ENCODE measurements around the gene TRAF1. TPM values are rescaled to one million over a fixed set of nuclear protein-coding genes. Genes with fewer than 3 reads are reported as not detected.

TRAF1 gene
- total and polyA plus RNA-seq, 4 experiments from 2014 or later = 7.8 to 181 (median 94.3) TPM

DNA sequence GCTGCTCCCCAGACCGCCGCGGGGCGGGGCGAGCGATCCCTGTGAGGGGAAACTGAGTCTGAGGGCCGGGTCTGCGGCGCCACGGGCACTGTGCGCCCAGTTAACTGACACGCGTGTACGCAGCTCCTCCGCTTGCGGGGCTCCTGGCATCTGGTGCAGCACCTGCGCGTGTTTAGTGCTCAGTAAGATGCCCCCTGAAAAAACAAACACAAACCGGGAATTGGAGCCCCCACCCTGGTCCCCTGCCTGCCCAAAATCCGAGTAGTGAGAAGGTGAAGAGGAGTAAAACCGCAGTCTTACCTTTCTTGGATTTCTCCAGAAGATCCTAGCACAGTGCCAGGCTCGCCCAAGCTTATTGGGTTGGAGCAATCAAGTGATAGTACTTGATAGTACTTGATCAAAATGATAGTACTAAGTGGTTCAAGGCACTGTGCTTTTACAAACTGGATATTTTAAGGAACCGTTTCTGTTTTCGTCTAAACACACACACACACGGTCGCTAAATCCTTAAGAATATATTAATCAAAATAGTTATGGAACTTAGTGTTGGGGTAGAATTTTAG lies 2.7 kb upstream of the TRAF1 start:
- ChIA-PET CTCF (ENCODE audit: partially characterized antibody) (interaction anchor here (0.9 to 11.6 kb wide), 10 partner anchors 9 to 83 kb away, joined by 3 to 254 read pairs (median 6); partner anchors contain the start of gene PHF19), POLR2A (ENCODE audit: partially characterized antibody) (interaction anchor here (0.6 to 74.5 kb wide), 7 partner anchors 16 to 273 kb away, joined by 3 to 5577 read pairs (median 5); partner anchors contain the start of genes FBXW2, PHF19, PSMD5 and TRAF1)
- Histone ChIP-seq H3K27ac (ENCODE audit: low read depth, low read length) (peak overlapping the region; percentile 99), H3K4me1 (ENCODE audit: insufficient read depth, low read length) (peaks cover 84% of the 10 kb centered on the region), H3K9me3 (ENCODE audit: control insufficient read depth in 1 of 2, low read length in 2 of 2) (no peaks in the 10 kb centered on the region), H3K36me3 (ENCODE audit: insufficient read depth, low read length) (no peaks in the 10 kb centered on the region), H3K27me3 (ENCODE audit: insufficient read depth, low read length) (no peaks in the 10 kb centered on the region), H3K4me3 (ENCODE audit: low read length in 2 of 2) (peak overlapping the region in 1 of 2 donors; percentile 88)
- DNase-seq = no peak
- H3K36me3 Mint-ChIP-seq = peaks cover 7 to 26% of the 10 kb centered on the region in 2 donors
- intact Hi-C loops (cut with micrococcal nuclease) = loop anchor here (2.0 kb wide), 1 partner anchor 87 kb away; the partner anchor contains the start of gene PSMD5
- H3K27me3 Mint-ChIP-seq = no peaks in the 10 kb centered on the region
- no peaks in the 10 kb centered on the region for H3K9me3 Mint-ChIP-seq
- H3K27ac Mint-ChIP-seq = peak overlapping the region; percentile 96 to 99 (median 98)
- H3K4me1 Mint-ChIP-seq = peaks cover 50 to 92% (median 68%) of the 10 kb centered on the region in 4 donors
- H3K4me3 Mint-ChIP-seq = peak overlapping the region; percentile 77 to 88 (median 83)

- POLR2A ChIA-PET (ENCODE audit: partially characterized antibody) = interaction anchor here (0.6 to 74.5 kb wide), 7 partner anchors 15 to 274 kb away, joined by 3 to 5577 read pairs (median 5); partner anchors contain the start of genes FBXW2, PHF19, PSMD5 and TRAF1
- Histone ChIP-seq H3K4me3 (ENCODE audit: low read length in 2 of 2) (peak overlapping the region; percentile 77 to 88), H3K27ac (ENCODE audit: low read depth, low read length) (peak overlapping the region; percentile 99), H3K36me3 (ENCODE audit: insufficient read depth, low read length) (no peaks in the 10 kb centered on the region), H3K27me3 (ENCODE audit: insufficient read depth, low read length) (no peaks in the 10 kb centered on the region), H3K9me3 (ENCODE audit: control insufficient read depth in 1 of 2, low read length in 2 of 2) (no peaks in the 10 kb centered on the region), H3K4me1 (ENCODE audit: insufficient read depth, low read length) (peaks cover 84% of the 10 kb centered on the region)
- H3K27me3 Mint-ChIP-seq = no peaks in the 10 kb centered on the region
- peak; percentile 75 to 82 (median 79) for DNase-seq
- CTCF ChIA-PET (ENCODE audit: partially characterized antibody) = interaction anchor here (0.9 to 11.6 kb wide), 9 partner anchors 8 to 82 kb away, joined by 3 to 254 read pairs (median 8); partner anchors contain the start of gene PHF19
- peaks cover 52 to 92% (median 69%) of the 10 kb centered on the region in 4 donors for H3K4me1 Mint-ChIP-seq
- H3K27ac Mint-ChIP-seq = peak overlapping the region; percentile 91 to 99 (median 98)
- H3K36me3 Mint-ChIP-seq = peaks cover 13 to 32% of the 10 kb centered on the region in 2 donors
- peak overlapping the region; percentile 83 to 97 (median 95) for H3K4me3 Mint-ChIP-seq
- intact Hi-C loops (cut with micrococcal nuclease) = loop anchor here (2.0 kb wide), 1 partner anchor 86 kb away; the partner anchor contains the start of gene PSMD5
- H3K9me3 Mint-ChIP-seq = no peaks in the 10 kb centered on the region
Observed at GRCh38 chr9:120928483-120929228, 2.1 kb upstream of the TRAF1 start.

DNA sequence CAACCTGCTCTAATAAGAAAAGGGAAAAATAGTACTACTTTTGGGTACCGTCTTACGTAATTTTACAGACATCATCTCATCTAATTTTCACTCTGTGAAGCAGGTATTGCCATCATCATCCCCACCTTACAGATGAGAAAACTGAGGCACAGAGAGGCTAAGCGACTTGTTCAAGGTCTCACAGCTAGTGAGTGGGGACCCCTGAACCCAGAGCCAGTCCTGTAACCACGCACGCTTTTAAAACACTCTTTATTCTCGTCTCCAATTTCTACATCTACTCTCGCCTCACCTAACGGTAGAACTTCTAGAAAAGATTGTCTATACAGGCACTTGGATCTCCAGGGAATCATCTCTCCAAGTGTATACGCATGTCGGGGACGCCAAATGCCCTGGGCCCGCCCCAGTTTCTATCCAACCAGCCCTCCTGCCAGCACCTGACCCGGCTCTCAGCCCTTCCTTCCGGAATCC lies 1.5 kb upstream of the TRAF1 start:
- Histone ChIP-seq H3K36me3 (ENCODE audit: insufficient read depth, low read length) (no peaks in the 10 kb centered on the region), H3K27me3 (ENCODE audit: insufficient read depth, low read length) (no peaks in the 10 kb centered on the region), H3K9me3 (ENCODE audit: control insufficient read depth in 1 of 2, low read length in 2 of 2) (no peaks in the 10 kb centered on the region), H3K4me3 (ENCODE audit: low read length in 2 of 2) (peak overlapping the region; percentile 77 to 88), H3K27ac (ENCODE audit: low read depth, low read length) (peak overlapping the region; percentile 99), H3K4me1 (ENCODE audit: insufficient read depth, low read length) (peaks cover 84% of the 10 kb centered on the region)
- intact Hi-C loops (cut with micrococcal nuclease) = loop anchor here (2.0 kb wide), 1 partner anchor 85 kb away; the partner anchor contains the start of gene PSMD5
- Mint-ChIP-seq H3K4me1 (peaks cover 51 to 92% (median 67%) of the 10 kb centered on the region in 4 donors), H3K4me3 (peak overlapping the region; percentile 83 to 97 (median 95)), H3K27ac (peak overlapping the region; percentile 91 to 99 (median 98)), H3K36me3 (peaks cover 18 to 38% of the 10 kb centered on the region in 2 donors), H3K9me3 (no peaks in the 10 kb centered on the region), H3K27me3 (no peaks in the 10 kb centered on the region)
- no peak for DNase-seq
- ChIA-PET POLR2A (ENCODE audit: partially characterized antibody) (interaction anchor here (12.7 to 74.5 kb wide), 3 partner anchors 15 to 83 kb away, joined by 149 to 5577 read pairs (median 5577); partner anchors contain the start of genes PHF19, PSMD5 and TRAF1), CTCF (ENCODE audit: partially characterized antibody) (interaction anchor here (1.3 to 2.5 kb wide), 3 partner anchors 11 to 60 kb away, joined by 3 to 14 read pairs (median 4); no protein-coding TSS in a partner anchor)

DNA sequence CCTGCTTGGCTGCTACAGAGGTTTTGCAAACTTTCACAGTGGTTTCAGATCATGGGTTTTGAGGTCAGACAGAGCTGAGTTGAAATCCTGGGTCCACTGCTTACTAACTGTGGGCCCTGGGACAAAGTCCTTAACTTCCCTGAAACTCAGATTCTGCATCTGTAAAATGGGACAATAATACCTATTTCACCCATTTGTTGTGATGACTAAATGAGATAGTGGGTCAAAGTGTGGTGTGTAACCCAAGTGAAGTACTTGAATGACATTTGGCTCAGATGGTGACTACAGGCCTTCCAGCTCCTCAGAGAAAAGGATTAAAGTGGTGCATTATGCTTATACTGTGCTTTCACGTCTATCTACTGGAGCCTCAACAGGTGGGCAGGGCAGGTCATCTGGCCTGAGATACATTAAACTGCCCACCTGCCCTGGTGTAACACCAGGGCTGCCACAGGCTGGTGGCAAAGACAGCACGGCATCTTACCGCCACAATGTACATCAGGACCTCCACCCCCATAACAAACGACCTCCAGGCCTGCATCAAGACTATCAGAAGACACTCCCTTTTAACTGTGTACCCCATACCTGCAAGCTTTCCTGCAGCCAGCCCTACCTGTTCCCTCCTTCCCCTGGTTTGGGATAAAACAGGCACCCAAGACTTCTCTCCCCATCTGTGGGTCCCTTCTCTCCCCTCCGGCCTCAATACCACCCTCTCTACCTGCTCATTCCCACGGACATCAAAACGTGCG lies 846 bp upstream of the TRAF1 start:
- H3K36me3 Mint-ChIP-seq = peaks cover 23 to 44% of the 10 kb centered on the region in 2 donors
- H3K27me3 Mint-ChIP-seq = no peaks in the 10 kb centered on the region
- peak overlapping the region; percentile 83 to 97 (median 95) for H3K4me3 Mint-ChIP-seq
- Histone ChIP-seq H3K27me3 (ENCODE audit: insufficient read depth, low read length) (no peaks in the 10 kb centered on the region), H3K36me3 (ENCODE audit: insufficient read depth, low read length) (no peaks in the 10 kb centered on the region), H3K27ac (ENCODE audit: low read depth, low read length) (peak overlapping the region; percentile 99), H3K4me1 (ENCODE audit: insufficient read depth, low read length) (peaks cover 84% of the 10 kb centered on the region), H3K4me3 (ENCODE audit: low read length in 2 of 2) (peak overlapping the region; percentile 77 to 88), H3K9me3 (ENCODE audit: control insufficient read depth in 1 of 2, low read length in 2 of 2) (no peaks in the 10 kb centered on the region)
- H3K27ac Mint-ChIP-seq = peak overlapping the region; percentile 91 to 99 (median 98)
- DNase-seq = peak in 1 of 5 donors; percentile 43
- peaks cover 51 to 92% (median 70%) of the 10 kb centered on the region in 4 donors for H3K4me1 Mint-ChIP-seq
- no peaks in the 10 kb centered on the region for H3K9me3 Mint-ChIP-seq
- ChIA-PET POLR2A (ENCODE audit: partially characterized antibody) (interaction anchor here (1.4 to 74.5 kb wide), 4 partner anchors 14 to 134 kb away, joined by 6 to 5577 read pairs (median 2863); partner anchors contain the start of genes FBXW2, PHF19, PSMD5 and TRAF1), CTCF (ENCODE audit: partially characterized antibody) (interaction anchor here (1.0 to 2.5 kb wide), 7 partner anchors 11 to 59 kb away, joined by 3 to 17 read pairs (median 4); no protein-coding TSS in a partner anchor)
- intact Hi-C loops (cut with micrococcal nuclease) = loop anchor here (2.0 kb wide), 2 partner anchors 17 to 85 kb away; partner anchors contain the start of gene PSMD5

DNA sequence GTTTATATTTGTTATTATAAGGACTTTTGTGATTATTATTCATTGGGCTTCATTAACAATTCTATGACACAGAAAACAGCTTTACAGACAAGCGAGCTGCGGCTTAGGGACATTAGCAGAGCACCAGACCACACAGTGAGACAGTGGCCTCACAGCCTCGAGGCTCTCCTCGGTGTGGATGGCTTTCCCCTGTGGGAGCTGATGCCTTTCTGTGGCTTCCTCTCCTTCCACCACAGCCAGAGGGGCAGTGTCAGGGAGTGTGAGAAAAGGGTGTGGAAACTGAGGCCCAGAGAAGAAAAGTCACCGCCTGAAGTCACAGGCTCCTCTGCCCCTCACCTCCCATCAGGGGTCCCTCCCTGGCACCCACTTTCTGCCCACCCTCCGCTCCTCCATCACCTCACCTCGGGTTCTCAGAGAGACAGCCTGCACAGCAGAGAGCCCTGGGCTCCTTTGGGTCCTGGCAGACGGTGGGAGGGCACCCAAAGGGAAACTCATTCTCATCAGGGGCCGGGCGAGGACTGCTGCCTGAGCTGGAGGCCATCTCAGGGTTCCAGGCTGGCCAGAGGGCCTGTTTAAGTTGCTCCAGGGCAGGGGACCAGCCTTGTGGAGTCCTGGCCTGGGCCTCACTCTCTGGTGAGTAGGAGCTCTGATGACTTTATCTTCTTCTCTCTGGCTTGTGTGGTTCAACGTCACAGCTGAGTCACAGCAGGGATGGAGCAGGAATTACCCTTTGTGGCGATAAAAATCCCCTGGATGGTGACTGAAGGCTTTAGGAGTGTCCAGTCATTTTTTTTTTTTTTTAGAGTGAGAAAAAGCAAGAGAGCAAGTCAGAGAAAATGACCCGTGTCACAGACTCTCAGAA lies 830 bp downstream of the TRAF1 start:
- ChIA-PET CTCF (ENCODE audit: partially characterized antibody) (interaction anchor here (0.7 to 3.5 kb wide), 16 partner anchors 9 to 79 kb away, joined by 3 to 17 read pairs (median 4); no protein-coding TSS in a partner anchor), POLR2A (ENCODE audit: partially characterized antibody) (interaction anchor here (12.7 to 74.5 kb wide), 3 partner anchors 12 to 80 kb away, joined by 149 to 5577 read pairs (median 5577); partner anchors contain the start of genes PHF19, PSMD5 and TRAF1)
- DNase-seq = peak; percentile 61 to 95 (median 63)
- H3K27ac Mint-ChIP-seq = peak overlapping the region; percentile 91 to 99 (median 98)
- intact Hi-C loops (cut with micrococcal nuclease) = loop anchor here (1.0 to 2.0 kb wide), 4 partner anchors 9 to 49 kb away; no protein-coding TSS in a partner anchor
- Histone ChIP-seq H3K9me3 (ENCODE audit: control insufficient read depth in 1 of 2, low read length in 2 of 2) (no peaks in the 10 kb centered on the region), H3K36me3 (ENCODE audit: insufficient read depth, low read length) (no peaks in the 10 kb centered on the region), H3K27ac (ENCODE audit: low read depth, low read length) (peak overlapping the region; percentile 99), H3K4me3 (ENCODE audit: low read length in 2 of 2) (peak overlapping the region; percentile 77 to 88), H3K4me1 (ENCODE audit: insufficient read depth, low read length) (peaks cover 84% of the 10 kb centered on the region), H3K27me3 (ENCODE audit: insufficient read depth, low read length) (no peaks in the 10 kb centered on the region)
- peaks cover 51 to 92% (median 70%) of the 10 kb centered on the region in 4 donors for H3K4me1 Mint-ChIP-seq
- H3K36me3 Mint-ChIP-seq = peaks cover 37 to 61% of the 10 kb centered on the region in 2 donors
- peak overlapping the region; percentile 83 to 97 (median 95) for H3K4me3 Mint-ChIP-seq
- no peaks in the 10 kb centered on the region for H3K27me3 Mint-ChIP-seq
- no peaks in the 10 kb centered on the region for H3K9me3 Mint-ChIP-seq
